ENCODE data around the gene CHID1. TPM values are rescaled to one million over a fixed set of nuclear protein-coding genes. Genes with fewer than 3 reads are reported as not detected.

CHID1 gene
- total RNA-seq, 1 experiment from 2014 or later = 85.6 TPM

- CTCF ChIA-PET = interaction anchor here (0.7 kb wide), 1 partner anchor 65 kb away, joined by 3 read pairs; the partner anchor contains the start of gene GATD1
- Histone ChIP-seq H3K79me2 (ENCODE audit: low read depth) (peaks cover 20% of the 10 kb centered on the region), H3K9me2 (ENCODE audit: insufficient read depth) (no peaks in the 10 kb centered on the region), H3K27ac (peak within 1 kb of the TSS; percentile 67), H3F3A (ENCODE audit: insufficient read depth, low read depth) (peaks cover 16% of the 10 kb centered on the region; the same call in 1 of the 2 replicates), H3K4me2 (peak within 1 kb of the TSS; percentile 83), H2AFZ (no peak within 1 kb of the TSS), H3K36me3 (ENCODE audit: low read depth) (no peaks in the 10 kb centered on the region), H3K9me3 (ENCODE audit: insufficient read depth, low read depth) (no peaks in the 10 kb centered on the region), H3K27me3 (ENCODE audit: insufficient read depth, low read depth) (no peaks in the 10 kb centered on the region), H4K20me1 (ENCODE audit: insufficient read depth) (peaks cover 18% of the 10 kb centered on the region), H3K4me3 (peak within 1 kb of the TSS; percentile 78), H3K4me1 (replicated peaks; ENCODE audit: insufficient read depth) (peaks cover 20% of the 10 kb centered on the region)
- TF ChIP-seq CTCF (conservative IDR thresholded peaks at IDR 0.05) (no peak), EZH2 (IDR thresholded peaks at IDR 0.05; ENCODE audit: low read depth) (no peak)
- POLR2A ChIA-PET (ENCODE audit: unreplicated experiment) = interaction anchor here (0.6 kb wide), 1 partner anchor 8 kb away, joined by 5 read pairs; no protein-coding TSS in a partner anchor
- BruUV-seq (replicated peaks) = no TSS peak
- DNase-seq = peak; percentile 59 to 73
- intact Hi-C loops (cut with micrococcal nuclease; ENCODE audit: unreplicated experiment) = loop anchor here (2.0 to 5.0 kb wide), 2 partner anchors 35 to 208 kb away; partner anchors contain the start of genes PIDD1 and RPLP2
These were observed 68.1 kb downstream of the CHID1 start, which contains the start of the genes POLR2L and TSPAN4 for GRCh38 chr11:842370-843002. Gene POLR2L (minus strand): TSS chr11:842529. CDS start chr11:842508, 21 bp downstream. Gene TSPAN4 (plus strand): TSS chr11:842852. CDS start chr11:850305, 7,453 bp downstream.

- Histone ChIP-seq H3K9me2 (ENCODE audit: insufficient read depth) (no peaks in the 10 kb centered on the region), H3F3A (ENCODE audit: insufficient read depth, low read depth) (peaks cover 16% of the 10 kb centered on the region; the same call in 1 of the 2 replicates), H3K36me3 (ENCODE audit: low read depth) (no peaks in the 10 kb centered on the region), H3K79me2 (ENCODE audit: low read depth) (peaks cover 20% of the 10 kb centered on the region), H3K27me3 (ENCODE audit: insufficient read depth, low read depth) (no peaks in the 10 kb centered on the region), H3K9me3 (ENCODE audit: insufficient read depth, low read depth) (no peaks in the 10 kb centered on the region), H4K20me1 (ENCODE audit: insufficient read depth) (peaks cover 18% of the 10 kb centered on the region), H3K27ac (peak overlapping the region; percentile 19; the same call in 1 of the 2 replicates), H3K4me1 (replicated peaks; ENCODE audit: insufficient read depth) (peaks cover 20% of the 10 kb centered on the region), H3K4me2 (peak overlapping the region; percentile 83), H3K4me3 (peak overlapping the region; percentile 78), H2AFZ (no peak overlapping the region)
- BruUV-seq (replicated peaks) = TSS peak; percentile 66
- DNase-seq = no peak
- intact Hi-C loops (cut with micrococcal nuclease; ENCODE audit: unreplicated experiment) = loop anchor here (2.0 to 5.0 kb wide), 2 partner anchors 35 to 209 kb away; partner anchors contain the start of genes PIDD1 and RPLP2
- TF ChIP-seq CTCF (conservative IDR thresholded peaks at IDR 0.05) (no peak), EZH2 (IDR thresholded peaks at IDR 0.05; ENCODE audit: low read depth) (no peak)
- ChIA-PET POLR2A (ENCODE audit: unreplicated experiment) (no interaction called here), CTCF (no interaction called here)
These were observed 68.6 kb downstream of the CHID1 start for GRCh38 chr11:841981-842369.

GRCh38 chr11:839875-840617, 70.6 kb downstream of the CHID1 start:
- Histone ChIP-seq H3F3A (ENCODE audit: insufficient read depth, low read depth) (peaks cover 14% of the 10 kb centered on the region; the same call in 1 of the 2 replicates), H4K20me1 (ENCODE audit: insufficient read depth) (peaks cover 18% of the 10 kb centered on the region), H2AFZ (no peak overlapping the region), H3K9me3 (ENCODE audit: insufficient read depth, low read depth) (no peaks in the 10 kb centered on the region), H3K9me2 (ENCODE audit: insufficient read depth) (no peaks in the 10 kb centered on the region), H3K36me3 (ENCODE audit: low read depth) (no peaks in the 10 kb centered on the region), H3K4me3 (no peak overlapping the region; the same call in 1 of the 2 replicates), H3K79me2 (ENCODE audit: low read depth) (peaks cover 20% of the 10 kb centered on the region), H3K27ac (no peak overlapping the region), H3K4me2 (peak overlapping the region; percentile 83; the same call in 1 of the 2 replicates), H3K4me1 (replicated peaks; ENCODE audit: insufficient read depth) (peaks cover 21% of the 10 kb centered on the region), H3K27me3 (ENCODE audit: insufficient read depth, low read depth) (no peaks in the 10 kb centered on the region)
- TF ChIP-seq EZH2 (IDR thresholded peaks at IDR 0.05; ENCODE audit: low read depth) (no peak), CTCF (conservative IDR thresholded peaks at IDR 0.05) (peak; percentile 34; the same call in 1 of the 2 replicates)
- DNase-seq = no peak
- no TSS peak for BruUV-seq (replicated peaks)
- ChIA-PET CTCF (no interaction called here), POLR2A (ENCODE audit: unreplicated experiment) (interaction anchor here (0.5 kb wide), 1 partner anchor 32 kb away, joined by 4 read pairs; no protein-coding TSS in a partner anchor)
- intact Hi-C loops (cut with micrococcal nuclease; ENCODE audit: unreplicated experiment) = loop anchor here (5.0 kb wide), 1 partner anchor 33 kb away; the partner anchor contains the start of genes PIDD1 and RPLP2

Data from PC-9 (cell line).